AG09319 (cell line): ENCODE data around the gene IL17F.

Experiments used
- DNase-seq: peaks from one replicate; pipeline ENCODE4 v3.0.0-alpha.2; 2010; ENCODE audit warnings: low read depth; ENCODE audit errors: extremely low read depth
- TF ChIP-seq, protein P1 (sequence below): IDR thresholded peaks from 2 replicates; pipeline ENCODE4 v1.5.1; 2011; ENCODE audit warnings: low read depth, mild to moderate bottlenecking, inconsistent platforms, low read length, moderate library complexity

The IL17F gene

DNA sequence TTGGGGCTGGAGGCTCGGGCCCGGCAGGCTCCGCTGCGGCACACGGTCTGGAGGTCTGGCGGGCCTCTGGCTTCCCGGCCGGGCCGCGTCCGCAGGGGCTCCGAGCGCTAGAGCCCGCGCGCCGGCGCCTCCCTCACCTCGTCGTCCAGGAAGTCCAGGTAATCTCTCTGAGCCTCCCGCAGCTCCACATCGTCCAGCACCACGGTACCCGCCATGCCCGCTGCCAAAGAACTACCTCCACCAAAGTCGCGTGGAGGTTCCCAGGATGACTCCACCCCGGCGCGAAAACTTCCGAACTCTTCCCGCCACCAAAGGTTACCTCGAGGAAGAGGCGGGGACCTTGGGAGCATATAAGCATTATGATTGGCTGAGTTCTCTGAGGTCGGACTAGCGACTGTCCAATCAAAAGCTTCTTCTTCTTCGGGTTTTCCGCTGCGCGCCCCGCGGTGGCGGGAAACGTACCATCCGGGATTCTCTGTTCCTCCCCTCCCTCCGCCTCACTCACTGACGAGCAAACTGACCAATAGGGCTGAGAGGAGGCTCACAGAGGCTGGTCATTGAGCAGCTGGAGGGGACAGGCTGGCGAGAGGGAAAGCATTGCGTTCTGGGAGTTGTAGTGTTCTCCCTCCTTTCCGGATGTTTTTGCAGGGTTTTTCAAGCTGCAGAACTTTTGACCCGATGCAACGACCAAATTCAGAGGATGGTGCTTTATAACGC is 40.3 kb upstream of the IL17F start, which contains the start of gene MCM3:
MCM3 (minus strand) TSS at position 283 of the 717 bp plus-strand sequence; CDS start at position 215, 68 bp downstream.
- DNase-seq: peak; percentile 97
- TF ChIP-seq, protein P1, sequence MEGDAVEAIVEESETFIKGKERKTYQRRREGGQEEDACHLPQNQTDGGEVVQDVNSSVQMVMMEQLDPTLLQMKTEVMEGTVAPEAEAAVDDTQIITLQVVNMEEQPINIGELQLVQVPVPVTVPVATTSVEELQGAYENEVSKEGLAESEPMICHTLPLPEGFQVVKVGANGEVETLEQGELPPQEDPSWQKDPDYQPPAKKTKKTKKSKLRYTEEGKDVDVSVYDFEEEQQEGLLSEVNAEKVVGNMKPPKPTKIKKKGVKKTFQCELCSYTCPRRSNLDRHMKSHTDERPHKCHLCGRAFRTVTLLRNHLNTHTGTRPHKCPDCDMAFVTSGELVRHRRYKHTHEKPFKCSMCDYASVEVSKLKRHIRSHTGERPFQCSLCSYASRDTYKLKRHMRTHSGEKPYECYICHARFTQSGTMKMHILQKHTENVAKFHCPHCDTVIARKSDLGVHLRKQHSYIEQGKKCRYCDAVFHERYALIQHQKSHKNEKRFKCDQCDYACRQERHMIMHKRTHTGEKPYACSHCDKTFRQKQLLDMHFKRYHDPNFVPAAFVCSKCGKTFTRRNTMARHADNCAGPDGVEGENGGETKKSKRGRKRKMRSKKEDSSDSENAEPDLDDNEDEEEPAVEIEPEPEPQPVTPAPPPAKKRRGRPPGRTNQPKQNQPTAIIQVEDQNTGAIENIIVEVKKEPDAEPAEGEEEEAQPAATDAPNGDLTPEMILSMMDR: peak; percentile 1; the same call in 1 of the 2 replicates

DNA sequence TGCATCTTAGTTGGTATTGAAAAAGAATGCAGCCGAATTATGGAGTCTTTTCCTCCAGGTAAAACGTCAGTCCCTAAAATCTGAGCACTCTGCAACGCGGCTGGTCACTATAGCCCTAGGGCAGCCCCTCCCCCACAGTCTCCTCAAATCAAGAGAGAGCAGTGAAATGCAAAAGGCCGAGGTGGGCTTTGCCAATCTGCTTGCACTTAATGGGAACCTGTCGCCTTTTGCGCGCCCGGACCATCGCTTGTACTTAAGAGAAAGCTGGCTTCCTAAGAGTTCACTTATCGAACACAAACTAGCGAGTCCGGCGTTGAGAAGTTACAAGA is 39.8 kb upstream of the IL17F start:
- TF ChIP-seq, protein P1: no peak
- DNase-seq: no peak

DNA sequence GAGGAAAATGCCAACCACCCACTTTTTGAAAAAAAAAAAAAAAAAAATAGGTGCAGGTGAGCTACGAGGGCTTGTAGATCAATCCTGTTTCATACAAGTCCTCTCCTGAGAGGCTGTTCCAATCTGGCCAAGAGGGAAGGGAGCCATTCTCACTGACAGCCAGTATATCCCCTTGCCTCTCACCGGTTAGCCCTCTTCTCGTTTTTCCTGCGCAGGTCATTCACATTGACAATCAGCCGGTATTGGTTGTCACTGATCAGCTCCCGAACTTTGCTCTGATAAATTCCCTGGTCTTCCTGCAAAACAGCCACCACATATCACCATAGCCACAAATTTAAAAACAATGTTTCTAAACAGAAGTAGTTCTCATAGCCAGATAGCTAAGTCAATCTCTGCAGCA is 38.8 kb upstream of the IL17F start:
- DNase-seq: no peak
- TF ChIP-seq, protein P1: no peak

DNA sequence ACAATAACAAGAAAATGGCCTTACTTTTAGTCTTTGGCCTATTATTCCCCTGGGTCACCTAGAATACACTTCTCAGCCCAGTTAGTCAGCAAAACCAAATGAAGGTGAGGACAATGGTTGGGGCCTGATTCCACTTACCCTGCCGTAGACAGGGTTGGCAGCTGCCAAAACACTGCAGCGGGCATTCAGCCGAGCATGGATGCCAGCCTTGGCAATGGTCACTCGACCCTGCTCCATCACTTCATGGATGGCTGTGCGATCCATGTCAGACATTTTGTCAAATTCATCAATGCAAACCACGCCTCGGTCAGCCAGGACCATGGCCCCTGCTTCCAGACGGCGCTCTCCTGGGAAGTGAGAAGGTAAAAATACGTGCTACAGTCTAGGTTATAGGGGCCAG is 31.8 kb upstream of the IL17F start:
- no peak for DNase-seq
- TF ChIP-seq, protein P1: no peak

DNA sequence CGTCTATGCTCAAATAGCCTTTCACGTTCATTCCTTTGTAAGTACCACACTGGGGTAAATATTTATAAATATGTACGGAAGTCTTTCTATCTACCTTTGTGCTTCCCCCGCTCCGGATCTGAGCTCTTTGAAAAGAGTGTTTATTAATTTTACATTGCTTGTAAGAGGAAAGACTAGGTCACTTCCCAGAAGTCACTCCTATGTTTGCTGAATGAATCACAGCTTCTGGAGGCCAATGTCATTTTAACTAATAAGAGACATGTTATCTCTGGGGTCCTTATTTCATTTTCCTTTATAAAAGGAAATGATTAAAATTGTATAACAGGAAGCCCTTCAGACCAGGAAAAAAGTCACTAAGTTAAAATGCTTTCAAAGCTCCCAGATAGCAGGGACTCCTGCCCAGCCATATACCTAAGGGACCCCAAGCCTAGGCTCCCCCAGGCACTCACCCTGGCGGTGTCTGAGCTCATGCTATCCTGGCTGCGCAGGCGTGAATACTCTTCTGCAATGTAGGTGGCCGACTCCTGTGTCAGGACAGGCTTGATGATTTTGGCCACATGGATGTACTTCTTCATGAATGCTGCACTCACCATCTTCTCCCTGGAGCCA is 27.7 kb upstream of the IL17F start:
- no peak for DNase-seq
- TF ChIP-seq, protein P1: no peak

DNA sequence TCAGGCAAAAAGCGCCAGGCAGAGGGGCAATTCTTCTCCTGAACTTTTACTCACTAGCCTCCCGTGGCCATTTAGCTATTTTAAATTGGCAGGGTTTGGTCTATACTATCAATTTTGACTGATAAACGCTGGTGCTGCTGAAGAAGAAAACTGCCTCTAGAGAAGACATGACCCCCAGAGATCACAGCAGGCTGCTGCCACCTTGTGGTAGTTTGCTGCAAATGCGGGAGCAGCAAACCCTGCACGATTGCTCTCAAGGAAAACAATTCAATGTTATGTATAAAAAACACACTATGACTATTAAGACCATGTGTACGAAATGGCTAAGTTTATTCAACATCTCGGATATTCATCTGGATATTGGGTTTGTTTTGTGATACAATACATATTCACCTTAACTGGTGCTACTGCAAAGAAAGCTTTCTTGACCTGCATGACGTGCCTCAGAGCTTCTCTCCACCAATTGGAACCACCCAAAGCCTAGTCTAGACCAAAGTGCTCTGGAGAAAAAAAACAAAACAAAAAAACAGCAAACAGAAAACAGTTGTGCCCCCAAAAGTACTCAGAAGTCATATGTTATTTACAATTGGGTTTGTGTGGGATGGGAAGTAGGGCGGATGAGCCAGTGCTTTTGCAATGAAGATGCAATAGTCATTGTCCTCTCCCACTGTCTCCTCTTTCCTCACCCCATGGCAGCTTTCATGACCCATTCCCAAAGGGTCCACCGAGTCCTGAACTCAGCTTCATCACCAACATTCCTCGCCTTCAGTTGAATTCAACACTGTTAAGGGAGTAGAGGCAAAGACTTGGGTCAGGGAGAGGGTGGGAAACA is 19.6 kb upstream of the IL17F start:
- TF ChIP-seq, protein P1: peak; percentile 100
- DNase-seq: peak; percentile 54
